Nephron (organoid): ENCODE measurements around the gene IGLON5.
A peak's percentile ranks its signal among the peaks of the same experiment; 100 is the strongest.

Experiments used
- H3K27ac Mint-ChIP-seq, 3 experiments: 2 replicates each; pipeline ENCODE4 v1.8.0; 2020; ENCODE audit warnings: mixed read lengths in 3 of 3, mild to moderate bottlenecking in 2 of 3, moderate library complexity in 1 of 3
- H3K27me3 Mint-ChIP-seq: 2 replicates; pipeline ENCODE4 v1.8.0; 2021; ENCODE audit warnings: low read depth, mild to moderate bottlenecking, moderate library complexity, mixed read lengths
- H3K36me3 Mint-ChIP-seq: 2 replicates; pipeline ENCODE4 v1.8.0; 2020; ENCODE audit warnings: low read depth, mixed read lengths
- H3K4me1 Mint-ChIP-seq: 2 replicates; pipeline ENCODE4 v1.8.0; 2020; ENCODE audit warnings: mixed read lengths
- H3K4me3 Mint-ChIP-seq, 3 experiments: 2 replicates each; pipeline ENCODE4 v1.8.0; 2020; ENCODE audit warnings: mild to moderate bottlenecking in 3 of 3, mixed read lengths in 3 of 3, moderate library complexity in 2 of 3
- H3K9me3 Mint-ChIP-seq: 2 replicates; pipeline ENCODE4 v1.8.0; 2020; ENCODE audit warnings: mixed read lengths
- TF ChIP-seq, protein P1 (sequence below), 3 experiments: fragments of 200-600 bp; sonication (generic); IDR thresholded peaks; one replicate each; pipeline ENCODE4 v1.5.0; 2021; ENCODE audit warnings: antibody characterized with exemption in 3 of 3; ENCODE audit not compliant: unreplicated experiment in 3 of 3

The IGLON5 gene

DNA sequence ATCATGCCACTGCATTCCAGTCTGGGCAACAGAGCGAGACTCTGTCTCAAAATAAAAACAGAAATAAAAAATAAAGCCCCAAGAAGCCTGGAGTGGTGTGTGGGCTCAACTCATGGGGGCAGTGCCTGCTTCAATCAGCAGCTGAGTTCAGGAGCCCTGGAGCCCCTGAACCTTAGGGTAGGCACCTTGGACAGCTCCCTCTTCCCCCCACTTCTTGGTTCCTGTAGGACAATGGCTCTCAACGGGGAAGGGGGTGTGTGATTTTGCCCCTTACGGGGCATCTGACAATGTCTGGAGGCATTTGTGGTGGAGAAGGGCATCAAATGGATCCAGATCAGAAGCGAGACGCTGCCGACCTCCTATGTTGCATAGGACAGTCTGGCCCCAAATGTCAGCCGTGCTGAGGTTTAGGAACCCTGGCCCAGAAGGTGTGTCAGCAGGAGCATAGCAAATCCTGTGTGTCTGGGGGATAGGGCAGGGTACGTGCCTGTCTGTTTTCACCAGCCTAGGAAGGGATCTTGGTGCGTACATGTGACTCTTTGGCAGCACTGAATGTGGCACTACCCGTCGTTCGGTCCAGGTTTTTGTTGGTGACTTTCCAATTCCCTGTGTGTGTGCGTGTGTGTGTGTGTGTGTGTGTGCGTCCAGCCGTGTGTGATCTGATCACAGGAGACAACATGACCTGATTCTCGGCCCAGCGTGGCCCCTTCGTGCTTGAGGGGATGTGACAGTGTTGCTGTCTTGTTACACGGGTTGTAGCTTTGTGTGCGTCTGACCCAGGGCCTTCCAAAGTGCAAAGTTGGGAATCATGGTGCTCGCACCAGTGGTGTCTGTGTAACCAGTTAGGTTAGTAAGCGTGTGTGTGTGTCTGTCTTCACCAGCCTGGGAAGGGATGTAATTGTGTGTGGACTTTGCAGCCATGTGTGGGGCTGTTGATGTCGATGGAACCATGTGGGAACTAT is 7.5 kb downstream of the IGLON5 start:
- H3K27me3 Mint-ChIP-seq: peaks cover 24% of the 10 kb centered on the region
- peaks cover 4% of the 10 kb centered on the region for H3K36me3 Mint-ChIP-seq
- H3K4me1 Mint-ChIP-seq: peaks cover 22% of the 10 kb centered on the region
- TF ChIP-seq, protein P1, sequence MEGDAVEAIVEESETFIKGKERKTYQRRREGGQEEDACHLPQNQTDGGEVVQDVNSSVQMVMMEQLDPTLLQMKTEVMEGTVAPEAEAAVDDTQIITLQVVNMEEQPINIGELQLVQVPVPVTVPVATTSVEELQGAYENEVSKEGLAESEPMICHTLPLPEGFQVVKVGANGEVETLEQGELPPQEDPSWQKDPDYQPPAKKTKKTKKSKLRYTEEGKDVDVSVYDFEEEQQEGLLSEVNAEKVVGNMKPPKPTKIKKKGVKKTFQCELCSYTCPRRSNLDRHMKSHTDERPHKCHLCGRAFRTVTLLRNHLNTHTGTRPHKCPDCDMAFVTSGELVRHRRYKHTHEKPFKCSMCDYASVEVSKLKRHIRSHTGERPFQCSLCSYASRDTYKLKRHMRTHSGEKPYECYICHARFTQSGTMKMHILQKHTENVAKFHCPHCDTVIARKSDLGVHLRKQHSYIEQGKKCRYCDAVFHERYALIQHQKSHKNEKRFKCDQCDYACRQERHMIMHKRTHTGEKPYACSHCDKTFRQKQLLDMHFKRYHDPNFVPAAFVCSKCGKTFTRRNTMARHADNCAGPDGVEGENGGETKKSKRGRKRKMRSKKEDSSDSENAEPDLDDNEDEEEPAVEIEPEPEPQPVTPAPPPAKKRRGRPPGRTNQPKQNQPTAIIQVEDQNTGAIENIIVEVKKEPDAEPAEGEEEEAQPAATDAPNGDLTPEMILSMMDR (IDR thresholded peaks at IDR 0.05; ENCODE audit: unreplicated experiment in 3 of 3): no peak
- H3K9me3 Mint-ChIP-seq: peaks cover 11% of the 10 kb centered on the region
- H3K4me3 Mint-ChIP-seq: no peak overlapping the region
- peak overlapping the region; percentile 19 to 77 (median 23) for H3K27ac Mint-ChIP-seq

DNA sequence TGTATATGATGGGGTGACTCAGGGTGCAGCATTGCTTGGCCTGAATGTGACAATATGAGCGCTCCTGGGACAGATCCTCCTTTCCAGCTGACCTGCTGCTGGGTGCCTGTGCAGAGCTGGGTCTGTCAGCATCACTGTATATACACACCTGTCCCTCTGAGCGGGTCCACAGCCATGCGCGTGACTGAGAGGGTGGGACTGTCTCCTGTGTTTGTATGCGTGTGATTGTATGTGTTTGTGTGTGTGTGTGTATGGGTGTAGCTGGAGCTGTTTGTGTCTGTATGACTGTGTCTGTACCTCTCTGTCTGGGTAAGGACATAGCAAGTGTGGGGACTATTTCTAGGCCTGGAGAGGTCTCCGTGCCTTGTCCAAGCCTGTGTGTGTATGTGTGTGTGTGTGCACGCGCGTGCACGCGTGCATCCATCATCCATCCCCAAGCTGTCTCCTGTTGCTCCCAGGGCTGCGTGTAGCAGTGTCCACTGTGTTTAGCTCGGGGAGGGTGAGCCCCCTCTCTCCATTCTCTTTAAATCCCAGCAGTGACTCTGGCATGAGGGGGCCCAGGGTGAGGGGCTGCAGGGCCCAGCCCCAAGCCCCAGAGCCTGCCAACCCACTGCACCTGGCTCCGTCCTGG is 8.3 kb downstream of the IGLON5 start:
- Mint-ChIP-seq H3K9me3 (peaks cover 7% of the 10 kb centered on the region), H3K27me3 (peaks cover 17% of the 10 kb centered on the region), H3K4me1 (peaks cover 22% of the 10 kb centered on the region), H3K27ac (peak overlapping the region in 2 of 3 experiments; percentile 9 to 77), H3K36me3 (peaks cover 6% of the 10 kb centered on the region), H3K4me3 (no peak overlapping the region)
- TF ChIP-seq, protein P1 (IDR thresholded peaks at IDR 0.05; ENCODE audit: unreplicated experiment in 3 of 3): no peak

DNA sequence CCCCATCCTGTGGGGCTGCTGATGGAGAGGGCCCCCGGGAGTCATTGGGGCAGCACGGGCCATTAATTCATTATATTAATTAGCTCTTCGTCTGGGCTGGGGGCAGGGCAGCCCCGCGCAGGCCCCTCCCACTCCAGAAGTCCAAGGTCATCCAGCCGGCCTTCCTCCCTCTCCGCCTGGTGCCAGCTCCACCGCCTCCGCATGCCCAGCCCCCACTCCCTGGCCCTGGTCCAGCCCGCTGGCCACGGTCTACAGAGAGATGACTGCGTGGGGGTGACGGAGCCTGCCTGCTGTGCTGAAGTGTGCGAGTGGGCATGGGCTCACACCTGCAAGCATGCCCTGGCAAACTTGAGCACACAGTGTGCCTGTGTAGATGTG is 8.8 kb downstream of the IGLON5 start:
- peaks cover 2% of the 10 kb centered on the region for H3K9me3 Mint-ChIP-seq
- H3K4me3 Mint-ChIP-seq: no peak overlapping the region
- H3K4me1 Mint-ChIP-seq: peaks cover 22% of the 10 kb centered on the region
- peak overlapping the region in 1 of 3 experiments; percentile 27 for H3K27ac Mint-ChIP-seq
- peaks cover 7% of the 10 kb centered on the region for H3K36me3 Mint-ChIP-seq
- TF ChIP-seq, protein P1 (IDR thresholded peaks at IDR 0.05; ENCODE audit: unreplicated experiment in 3 of 3): no peak
- peaks cover 16% of the 10 kb centered on the region for H3K27me3 Mint-ChIP-seq

DNA sequence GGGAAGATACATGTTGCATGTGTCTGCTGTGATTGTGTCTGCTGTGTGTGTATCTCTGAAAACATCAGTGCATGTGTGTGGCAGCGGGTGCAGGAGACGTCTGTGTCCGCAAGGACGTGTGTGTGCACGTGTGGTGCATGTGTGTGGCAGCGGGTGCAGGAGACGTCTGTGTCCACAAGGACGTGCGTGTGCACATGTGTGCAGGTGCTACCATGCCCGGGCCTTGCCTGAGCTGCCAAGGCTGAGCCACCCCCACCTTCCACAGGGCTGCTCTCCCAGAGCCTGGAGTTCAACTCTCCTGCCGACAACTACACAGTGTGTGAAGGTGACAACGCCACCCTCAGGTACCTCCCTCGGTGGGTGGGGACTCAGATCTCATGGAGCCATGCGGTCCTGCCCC is 10.4 kb downstream of the IGLON5 start:
- no peak overlapping the region for H3K4me3 Mint-ChIP-seq
- peaks cover 11% of the 10 kb centered on the region for H3K36me3 Mint-ChIP-seq
- TF ChIP-seq, protein P1 (IDR thresholded peaks at IDR 0.05; ENCODE audit: unreplicated experiment in 3 of 3): no peak
- peaks cover 22% of the 10 kb centered on the region for H3K4me1 Mint-ChIP-seq
- H3K27me3 Mint-ChIP-seq: peaks cover 27% of the 10 kb centered on the region
- no peak overlapping the region for H3K27ac Mint-ChIP-seq
- no peaks in the 10 kb centered on the region for H3K9me3 Mint-ChIP-seq

DNA sequence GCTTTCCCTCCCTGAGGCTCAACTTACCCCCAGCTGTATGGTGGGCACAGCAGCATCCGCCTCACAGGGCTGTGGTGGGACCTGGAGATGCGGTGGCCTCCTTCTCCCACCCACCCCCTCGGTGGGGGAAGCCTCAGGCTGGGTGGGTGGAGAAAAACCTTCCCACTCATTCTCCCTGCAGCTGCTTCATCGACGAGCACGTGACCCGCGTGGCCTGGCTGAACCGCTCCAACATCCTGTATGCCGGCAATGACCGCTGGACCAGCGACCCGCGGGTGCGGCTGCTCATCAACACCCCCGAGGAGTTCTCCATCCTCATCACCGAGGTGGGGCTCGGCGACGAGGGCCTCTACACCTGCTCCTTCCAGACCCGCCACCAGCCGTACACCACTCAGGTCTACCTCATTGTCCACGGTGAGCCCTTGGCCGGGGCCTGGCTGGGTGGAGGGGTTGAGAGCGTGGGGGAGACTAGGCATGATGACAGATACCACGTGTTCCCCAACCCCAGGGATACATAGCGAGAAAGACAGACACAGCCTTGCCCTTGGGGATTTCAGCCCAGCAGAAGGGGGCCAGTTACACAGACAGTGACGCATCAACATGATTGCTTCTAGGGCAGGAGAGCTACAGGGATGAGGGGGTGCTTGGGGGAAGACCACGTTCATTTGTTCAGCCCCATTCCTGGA is 12.2 kb downstream of the IGLON5 start:
- peaks cover 24% of the 10 kb centered on the region for H3K27me3 Mint-ChIP-seq
- H3K9me3 Mint-ChIP-seq: no peaks in the 10 kb centered on the region
- TF ChIP-seq, protein P1 (IDR thresholded peaks at IDR 0.05; ENCODE audit: unreplicated experiment in 3 of 3): no peak
- no peak overlapping the region for H3K27ac Mint-ChIP-seq
- peaks cover 26% of the 10 kb centered on the region for H3K4me1 Mint-ChIP-seq
- H3K36me3 Mint-ChIP-seq: peaks cover 15% of the 10 kb centered on the region
- no peak overlapping the region for H3K4me3 Mint-ChIP-seq
